Measurements from ENCODE around the gene SWSAP1.

Gene SWSAP1

DNA sequence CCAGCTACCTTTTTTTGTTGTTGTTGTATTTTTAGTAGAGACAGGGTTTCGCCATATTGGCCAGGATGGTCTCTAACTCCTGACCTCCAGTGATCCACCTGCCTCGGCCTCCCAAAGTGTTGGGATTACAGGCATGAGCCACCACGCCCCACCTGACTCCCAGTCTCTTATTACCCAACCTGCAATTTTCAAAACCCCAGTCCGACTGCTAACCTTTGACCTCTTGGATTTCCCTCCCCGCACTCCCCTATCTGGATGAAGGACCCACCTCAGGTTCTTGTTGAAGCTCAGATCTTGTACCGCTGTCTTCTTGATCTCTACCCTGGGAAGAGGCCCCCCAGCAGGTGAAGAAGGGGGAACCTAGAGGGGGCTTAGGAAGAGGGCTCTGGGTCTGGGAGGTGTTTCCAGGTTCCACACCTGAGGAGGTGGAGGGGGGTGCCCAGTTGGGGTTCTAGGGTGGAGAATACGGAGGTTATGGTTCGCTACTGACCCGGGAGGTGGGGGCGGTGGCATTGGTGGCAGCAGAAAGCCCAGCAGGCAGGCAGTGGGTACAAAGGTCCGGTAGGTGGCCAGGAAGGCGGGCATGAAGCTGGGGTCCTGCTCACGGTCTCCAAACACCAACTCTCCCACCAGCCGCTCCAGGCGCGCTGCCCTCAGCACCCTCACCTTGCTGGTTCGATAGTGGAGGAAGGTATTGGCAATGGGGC is 42.0 kb downstream of the SWSAP1 start:
- DNase-seq = no peak

- DNase-seq = no peak
Measured at GRCh38 chr19:11418094-11418548, 43.7 kb downstream of the SWSAP1 start.

GRCh38 chr19:11418549-11419506 is 44.4 kb downstream of the SWSAP1 start, which contains the start of gene RGL3:
Gene RGL3 (minus strand): TSS chr19:11419314. CDS start chr19:11419278, 36 bp downstream.
- no peak for DNase-seq

GRCh38 chr19:11420429-11421370 is 46.2 kb downstream of the SWSAP1 start:
- DNase-seq = no peak

- no peak for DNase-seq
Measured at GRCh38 chr19:11421371-11422098, 47.1 kb downstream of the SWSAP1 start.

DNA sequence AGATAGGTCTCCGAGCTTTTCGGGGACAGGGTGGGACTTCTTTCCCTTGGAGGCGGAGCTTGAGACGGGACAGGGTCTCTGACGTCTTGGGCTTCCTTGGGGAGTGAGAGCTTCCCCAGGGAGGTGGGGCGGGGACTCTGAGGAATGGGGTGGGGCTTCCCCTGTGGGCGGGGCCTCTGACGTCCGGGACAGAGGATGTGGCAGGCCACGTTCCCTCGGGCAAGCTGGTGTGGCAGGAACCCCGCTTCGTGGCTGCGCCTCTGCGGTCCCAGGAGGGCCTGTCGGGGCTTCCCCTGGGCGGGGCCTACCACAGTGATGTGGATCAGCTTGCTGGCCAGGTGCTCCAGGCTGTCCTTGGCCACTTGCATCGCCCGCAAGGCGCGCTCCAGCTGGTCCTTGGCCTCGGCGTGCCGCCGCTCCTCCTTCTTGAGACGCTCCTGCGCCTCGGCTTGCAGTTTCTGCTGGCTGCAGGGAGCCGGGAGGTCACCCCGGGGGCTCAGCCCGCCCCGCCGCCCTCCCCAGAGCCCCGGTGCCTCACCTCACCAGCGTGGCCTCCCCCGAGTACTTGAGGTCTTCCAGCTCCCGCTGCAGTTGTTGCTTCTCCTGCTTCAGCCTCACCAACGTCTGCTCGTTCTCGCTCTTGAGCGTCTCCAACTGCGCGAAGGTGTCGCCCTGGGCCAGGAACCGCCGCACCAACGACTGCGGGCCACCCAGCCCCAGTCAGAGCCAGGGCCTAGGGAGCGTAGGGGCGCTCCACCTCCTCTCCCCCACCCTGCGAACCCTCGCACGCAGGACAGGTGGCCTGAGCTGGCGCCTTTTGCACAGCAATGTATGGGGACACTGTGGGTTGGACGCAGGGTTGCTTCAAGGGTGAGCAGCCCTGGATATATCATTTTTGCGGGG is 47.9 kb downstream of the SWSAP1 start:
- DNase-seq = no peak

DNA sequence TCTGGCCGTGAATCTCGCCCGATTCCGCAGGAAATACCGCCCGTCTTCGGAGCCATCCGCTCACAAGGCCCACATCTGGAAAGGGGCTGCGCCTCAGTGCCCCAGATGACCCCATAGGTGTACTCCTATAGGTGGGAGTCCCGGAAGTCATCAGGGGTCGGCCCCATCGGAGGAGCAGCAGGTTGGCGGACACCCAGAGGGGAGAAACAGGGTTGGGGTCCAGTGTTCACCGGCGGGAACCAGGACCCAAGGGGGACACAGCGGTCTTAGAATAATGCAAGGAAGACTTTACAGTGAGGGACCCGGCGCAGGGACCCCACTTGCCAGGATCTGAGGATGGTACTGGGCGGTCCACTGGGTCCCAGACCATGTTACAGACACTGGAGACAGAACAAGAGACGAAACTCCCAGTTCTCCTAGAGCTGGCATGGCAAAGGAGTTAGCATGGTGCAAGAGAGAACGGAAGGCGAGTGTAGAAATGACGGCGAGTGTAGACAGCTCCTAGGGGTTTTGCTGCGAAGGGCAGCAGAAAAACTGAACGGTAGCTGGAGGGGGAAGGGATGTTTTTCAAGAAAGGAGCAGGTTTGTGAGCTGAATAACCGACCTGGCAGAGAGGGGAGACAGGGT is 48.8 kb downstream of the SWSAP1 start:
- no peak for DNase-seq

DNA sequence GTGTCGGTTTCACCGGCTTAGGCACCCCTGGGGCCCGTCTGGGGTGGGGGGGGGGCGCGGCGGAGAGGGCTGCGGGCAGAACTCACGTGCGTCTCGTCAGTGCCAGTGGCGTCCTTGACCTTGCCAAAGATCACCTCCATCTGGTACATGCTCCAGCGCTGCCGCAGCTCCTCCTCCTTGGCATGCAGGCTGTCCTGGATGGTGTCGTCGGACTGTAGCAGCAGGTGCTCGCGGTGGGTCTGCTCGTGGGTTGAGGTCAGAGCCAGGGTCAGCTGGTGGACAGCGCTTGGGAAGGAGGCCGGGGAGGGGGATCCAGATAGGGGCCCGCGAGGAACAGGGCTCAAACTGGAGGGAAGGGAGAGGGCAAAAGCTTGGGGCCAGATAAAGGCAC is 49.3 kb downstream of the SWSAP1 start:
- DNase-seq = no peak
